Measurements from ENCODE around the gene SSPN.

GRCh38 chr12:26269562-26270284 is 74.3 kb downstream of the SSPN start:
- TF ChIP-seq CTCF (IDR thresholded peaks at IDR 0.05) (no peak), POLR2A (IDR thresholded peaks at IDR 0.05) (no peak)

Measured in esophagus squamous epithelium (tissue), 4 donors.